WTC11 (cell line): ENCODE measurements around the gene PBX4. TPM values are rescaled to one million over a fixed set of nuclear protein-coding genes. Genes with fewer than 3 reads are reported as not detected.

Experiments used
- ATAC-seq: fragments of 200-7000 bp; cut with Tn5 transposase; 2 replicates; pipeline ENCODE4 v1.10.0; 2021; ENCODE audit warnings: mild to moderate bottlenecking, moderate library complexity
- CTCF ChIA-PET: fragments of 300-600 bp; sonication (Branson Sonifier 250); formaldehyde crosslinking; loops from one replicate; lab custom pipeline; 2021; ENCODE audit warnings: antibody characterized with exemption; lab: Charles Lee
- POLR2A ChIA-PET: fragments of 350-600 bp; sonication (Branson Sonifier 250); formaldehyde crosslinking; loops from one replicate; lab custom pipeline; 2021; ENCODE audit warnings: antibody characterized with exemption; lab: Charles Lee
- DNase-seq: peaks from one replicate; pipeline ENCODE4 v3.0.0; 2021; ENCODE audit warnings: low spot score
- H3K27ac Mint-ChIP-seq: 2 replicates; pipeline ENCODE4 v1.8.0; 2021; ENCODE audit warnings: mixed read lengths
- H3K27me3 Mint-ChIP-seq: 2 replicates; pipeline ENCODE4 v1.8.0; 2021; ENCODE audit warnings: low read depth, mild to moderate bottlenecking, moderate library complexity, mixed read lengths
- H3K36me3 Mint-ChIP-seq: 2 replicates; pipeline ENCODE4 v1.8.0; 2021; ENCODE audit warnings: mixed read lengths
- H3K4me1 Mint-ChIP-seq: 2 replicates; pipeline ENCODE4 v1.8.0; 2022; ENCODE audit warnings: mixed read lengths
- H3K4me3 Mint-ChIP-seq: 2 replicates; pipeline ENCODE4 v1.8.0; 2021; ENCODE audit warnings: mild to moderate bottlenecking, moderate library complexity, mixed read lengths
- H3K9me3 Mint-ChIP-seq: 2 replicates; pipeline ENCODE4 v1.8.0; 2021; ENCODE audit warnings: mixed read lengths
- EMX1 ChIP-seq: fragments of 250-450 bp; sonication (Bioruptor Pico); IDR thresholded peaks from 2 replicates; pipeline ENCODE4 v1.8.0; 2021; ENCODE audit warnings: mild to moderate bottlenecking
- ESRRA ChIP-seq: sonication (generic); formaldehyde crosslinking; IDR thresholded peaks from 2 replicates; pipeline ENCODE4 v1.8.1; 2022; ENCODE audit warnings: mild to moderate bottlenecking, missing genetic modification reagents, borderline replicate concordance
- FOXJ3 ChIP-seq: sonication (generic); formaldehyde crosslinking; IDR thresholded peaks from 2 replicates; pipeline ENCODE4 v1.9.0; 2021; ENCODE audit warnings: missing genetic modification reagents, mild to moderate bottlenecking, borderline replicate concordance
- FOXK1 ChIP-seq: sonication (generic); formaldehyde crosslinking; IDR thresholded peaks from 2 replicates; pipeline ENCODE4 v1.8.0; 2022; ENCODE audit warnings: mild to moderate bottlenecking, moderate library complexity, missing genetic modification reagents
- GABPB1 ChIP-seq: sonication (generic); formaldehyde crosslinking; IDR thresholded peaks from 2 replicates; pipeline ENCODE4 v1.8.1; 2023; ENCODE audit warnings: mild to moderate bottlenecking, missing genetic modification reagents
- GTF2I ChIP-seq: fragments of 250-450 bp; sonication (Bioruptor Pico); conservative IDR thresholded peaks from 2 replicates; pipeline ENCODE4 v1.4.0; 2021; ENCODE audit warnings: mild to moderate bottlenecking
- JAZF1 ChIP-seq: fragments of 250-450 bp; sonication (Bioruptor Pico); IDR thresholded peaks from 2 replicates; pipeline ENCODE4 v1.9.0; 2021; ENCODE audit warnings: moderate library complexity, mild to moderate bottlenecking, inconsistent platforms
- MXD4 ChIP-seq: fragments of 250-450 bp; sonication (Bioruptor Pico); IDR thresholded peaks from 2 replicates; pipeline ENCODE4 v1.8.0; 2021; ENCODE audit warnings: mild to moderate bottlenecking, moderate library complexity, borderline replicate concordance
- NFE2L1 ChIP-seq: sonication (generic); formaldehyde crosslinking; IDR thresholded peaks from 2 replicates; pipeline ENCODE4 v1.8.1; 2023; ENCODE audit warnings: missing genetic modification reagents
- NR3C1 ChIP-seq: sonication (generic); formaldehyde crosslinking; conservative IDR thresholded peaks from 2 replicates; pipeline ENCODE4 v1.8.1; 2023; ENCODE audit warnings: low read depth, mild to moderate bottlenecking, missing genetic modification reagents
- RELA ChIP-seq: sonication (generic); formaldehyde crosslinking; IDR thresholded peaks from 2 replicates; pipeline ENCODE4 v1.8.1; 2022; ENCODE audit warnings: missing genetic modification reagents, mild to moderate bottlenecking, borderline replicate concordance
- RORB ChIP-seq: fragments of 250-450 bp; sonication (Bioruptor Pico); IDR thresholded peaks from 2 replicates; pipeline ENCODE4 v1.9.0; 2021; ENCODE audit warnings: mild to moderate bottlenecking
- TEAD1 ChIP-seq: sonication (generic); formaldehyde crosslinking; IDR thresholded peaks from 2 replicates; pipeline ENCODE4 v1.8.0; 2022; ENCODE audit warnings: mild to moderate bottlenecking, missing genetic modification reagents
- ZNF232 ChIP-seq: sonication (generic); formaldehyde crosslinking; IDR thresholded peaks from 2 replicates; pipeline ENCODE4 v1.8.0; 2022; ENCODE audit warnings: mild to moderate bottlenecking, missing genetic modification reagents
- ZNF317 ChIP-seq: sonication (generic); formaldehyde crosslinking; IDR thresholded peaks from 2 replicates; pipeline ENCODE4 v1.8.1; 2023; ENCODE audit warnings: low read depth, mild to moderate bottlenecking, moderate library complexity, missing genetic modification reagents, borderline replicate concordance
- ZNF416 ChIP-seq: fragments of 250-450 bp; sonication (Bioruptor Pico); IDR thresholded peaks from 2 replicates; pipeline ENCODE4 v1.9.0; 2021; ENCODE audit warnings: mild to moderate bottlenecking, inconsistent platforms
- total RNA-seq: library from RNA; stranded (reverse); gene quantifications from 3 replicates; pipeline ENCODE4 v1.2.3, GENCODE V29; 2021
- TF ChIP-seq, protein P1 (sequence below): sonication (generic); formaldehyde crosslinking; IDR thresholded peaks from 2 replicates; pipeline ENCODE4 v1.8.0; 2022; ENCODE audit warnings: mild to moderate bottlenecking, missing genetic modification reagents
- TF ChIP-seq, protein P2 (sequence below): sonication (generic); formaldehyde crosslinking; IDR thresholded peaks from 2 replicates; pipeline ENCODE4 v1.8.0; 2022; ENCODE audit warnings: mild to moderate bottlenecking, missing genetic modification reagents
- TF ChIP-seq, protein P3 (sequence below): sonication (generic); formaldehyde crosslinking; IDR thresholded peaks from 2 replicates; pipeline ENCODE4 v1.8.0; 2022; ENCODE audit warnings: mild to moderate bottlenecking, missing genetic modification reagents
- TF ChIP-seq, protein P4 (sequence below): sonication (generic); formaldehyde crosslinking; IDR thresholded peaks from 2 replicates; pipeline ENCODE4 v1.8.1; 2022; ENCODE audit warnings: mild to moderate bottlenecking, moderate library complexity, missing genetic modification reagents
- TF ChIP-seq, protein P5 (sequence below): sonication (generic); formaldehyde crosslinking; IDR thresholded peaks from 2 replicates; pipeline ENCODE4 v1.8.1; 2023; ENCODE audit warnings: mild to moderate bottlenecking, missing genetic modification reagents, moderate library complexity
- TF ChIP-seq, protein P6 (sequence below): sonication (generic); formaldehyde crosslinking; IDR thresholded peaks from 2 replicates; pipeline ENCODE4 v1.8.0; 2022; ENCODE audit warnings: mild to moderate bottlenecking, missing genetic modification reagents
- TF ChIP-seq, protein P7 (sequence below): fragments of 250-450 bp; sonication (Bioruptor Pico); IDR thresholded peaks from 2 replicates; pipeline ENCODE4 v1.8.0; 2021; ENCODE audit warnings: mild to moderate bottlenecking

Gene PBX4
- total RNA-seq, 1 experiment from 2014 or later: 3.2 TPM

DNA sequence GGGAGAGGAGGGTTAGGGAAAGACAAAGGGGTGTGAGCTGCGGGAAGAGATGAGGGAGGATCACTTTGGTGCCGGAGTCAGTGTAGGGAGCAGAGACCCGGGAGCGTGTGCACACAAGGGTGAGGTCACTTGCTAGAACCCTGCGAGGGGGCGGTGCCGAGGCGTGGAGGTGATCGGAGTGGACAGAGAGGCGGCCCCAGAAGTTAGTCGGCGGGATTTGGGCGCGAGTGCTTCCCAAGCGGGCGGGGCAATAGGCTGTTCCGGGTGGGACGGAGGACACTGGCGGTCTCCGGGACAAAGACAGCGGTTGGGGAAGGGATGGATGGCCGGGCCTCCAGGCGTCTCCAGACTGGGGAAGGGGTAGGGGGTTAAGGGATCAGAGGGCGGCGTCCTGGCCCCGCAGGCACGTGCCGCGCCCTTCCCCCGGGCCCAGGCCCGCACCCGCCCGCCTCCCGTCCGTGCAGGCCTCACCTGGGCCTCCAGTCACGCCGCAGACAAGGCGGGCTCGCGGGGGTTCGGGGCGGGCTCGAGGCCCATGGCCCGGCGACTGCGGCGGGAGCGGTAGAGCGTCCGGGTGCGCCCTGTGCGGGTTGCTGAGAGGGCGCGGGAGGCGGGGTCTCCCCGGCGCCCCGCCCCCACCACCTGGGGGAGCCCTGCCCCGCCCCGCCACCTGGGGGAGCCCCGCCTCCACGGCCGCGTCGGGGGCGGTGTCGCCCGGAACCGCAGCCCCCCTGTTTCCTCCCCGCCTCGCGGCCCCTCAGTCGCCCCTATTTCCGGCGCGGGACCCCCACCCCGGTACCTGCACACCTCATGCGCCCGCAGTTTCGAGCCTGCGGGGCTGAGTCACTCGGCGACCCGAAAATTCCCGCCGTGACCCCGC lies 9.4 kb upstream of the PBX4 start, which contains the start of gene LPAR2 (continued):
- TF ChIP-seq MXD4 (CRISPR knock-in tag) (no peak), NFE2L1 (CRISPR knock-in tag) (peak; percentile 9; the same call in 1 of the 2 replicates), ZNF232 (CRISPR knock-in tag) (peak; percentile 28; the same call in 1 of the 2 replicates), TEAD1 (CRISPR knock-in tag) (0 out of 2 replicates have a peak, but pooled peaks have one; percentile 21), EMX1 (CRISPR knock-in tag) (0 out of 2 replicates have a peak, but pooled peaks have one; percentile 13), FOXK1 (CRISPR knock-in tag) (peak; percentile 49; the same call in 1 of the 2 replicates)
- TF ChIP-seq, protein P1, sequence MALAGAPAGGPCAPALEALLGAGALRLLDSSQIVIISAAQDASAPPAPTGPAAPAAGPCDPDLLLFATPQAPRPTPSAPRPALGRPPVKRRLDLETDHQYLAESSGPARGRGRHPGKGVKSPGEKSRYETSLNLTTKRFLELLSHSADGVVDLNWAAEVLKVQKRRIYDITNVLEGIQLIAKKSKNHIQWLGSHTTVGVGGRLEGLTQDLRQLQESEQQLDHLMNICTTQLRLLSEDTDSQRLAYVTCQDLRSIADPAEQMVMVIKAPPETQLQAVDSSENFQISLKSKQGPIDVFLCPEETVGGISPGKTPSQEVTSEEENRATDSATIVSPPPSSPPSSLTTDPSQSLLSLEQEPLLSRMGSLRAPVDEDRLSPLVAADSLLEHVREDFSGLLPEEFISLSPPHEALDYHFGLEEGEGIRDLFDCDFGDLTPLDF: peak; percentile 26; the same call in 1 of the 2 replicates
- TF ChIP-seq, protein P2, sequence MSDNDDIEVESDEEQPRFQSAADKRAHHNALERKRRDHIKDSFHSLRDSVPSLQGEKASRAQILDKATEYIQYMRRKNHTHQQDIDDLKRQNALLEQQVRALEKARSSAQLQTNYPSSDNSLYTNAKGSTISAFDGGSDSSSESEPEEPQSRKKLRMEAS: peak; percentile 76; the same call in 1 of the 2 replicates
- TF ChIP-seq, protein P3, sequence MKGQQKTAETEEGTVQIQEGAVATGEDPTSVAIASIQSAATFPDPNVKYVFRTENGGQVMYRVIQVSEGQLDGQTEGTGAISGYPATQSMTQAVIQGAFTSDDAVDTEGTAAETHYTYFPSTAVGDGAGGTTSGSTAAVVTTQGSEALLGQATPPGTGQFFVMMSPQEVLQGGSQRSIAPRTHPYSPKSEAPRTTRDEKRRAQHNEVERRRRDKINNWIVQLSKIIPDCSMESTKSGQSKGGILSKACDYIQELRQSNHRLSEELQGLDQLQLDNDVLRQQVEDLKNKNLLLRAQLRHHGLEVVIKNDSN (CRISPR knock-in tag): peak; percentile 56; the same call in 1 of the 2 replicates
- TF ChIP-seq, protein P4, sequence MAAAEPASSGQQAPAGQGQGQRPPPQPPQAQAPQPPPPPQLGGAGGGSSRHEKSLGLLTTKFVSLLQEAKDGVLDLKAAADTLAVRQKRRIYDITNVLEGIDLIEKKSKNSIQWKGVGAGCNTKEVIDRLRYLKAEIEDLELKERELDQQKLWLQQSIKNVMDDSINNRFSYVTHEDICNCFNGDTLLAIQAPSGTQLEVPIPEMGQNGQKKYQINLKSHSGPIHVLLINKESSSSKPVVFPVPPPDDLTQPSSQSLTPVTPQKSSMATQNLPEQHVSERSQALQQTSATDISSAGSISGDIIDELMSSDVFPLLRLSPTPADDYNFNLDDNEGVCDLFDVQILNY (CRISPR knock-in tag): peak; percentile 64; the same call in 1 of the 2 replicates
- TF ChIP-seq, protein P5, sequence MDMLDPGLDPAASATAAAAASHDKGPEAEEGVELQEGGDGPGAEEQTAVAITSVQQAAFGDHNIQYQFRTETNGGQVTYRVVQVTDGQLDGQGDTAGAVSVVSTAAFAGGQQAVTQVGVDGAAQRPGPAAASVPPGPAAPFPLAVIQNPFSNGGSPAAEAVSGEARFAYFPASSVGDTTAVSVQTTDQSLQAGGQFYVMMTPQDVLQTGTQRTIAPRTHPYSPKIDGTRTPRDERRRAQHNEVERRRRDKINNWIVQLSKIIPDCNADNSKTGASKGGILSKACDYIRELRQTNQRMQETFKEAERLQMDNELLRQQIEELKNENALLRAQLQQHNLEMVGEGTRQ (CRISPR knock-in tag): peak; percentile 57

DNA sequence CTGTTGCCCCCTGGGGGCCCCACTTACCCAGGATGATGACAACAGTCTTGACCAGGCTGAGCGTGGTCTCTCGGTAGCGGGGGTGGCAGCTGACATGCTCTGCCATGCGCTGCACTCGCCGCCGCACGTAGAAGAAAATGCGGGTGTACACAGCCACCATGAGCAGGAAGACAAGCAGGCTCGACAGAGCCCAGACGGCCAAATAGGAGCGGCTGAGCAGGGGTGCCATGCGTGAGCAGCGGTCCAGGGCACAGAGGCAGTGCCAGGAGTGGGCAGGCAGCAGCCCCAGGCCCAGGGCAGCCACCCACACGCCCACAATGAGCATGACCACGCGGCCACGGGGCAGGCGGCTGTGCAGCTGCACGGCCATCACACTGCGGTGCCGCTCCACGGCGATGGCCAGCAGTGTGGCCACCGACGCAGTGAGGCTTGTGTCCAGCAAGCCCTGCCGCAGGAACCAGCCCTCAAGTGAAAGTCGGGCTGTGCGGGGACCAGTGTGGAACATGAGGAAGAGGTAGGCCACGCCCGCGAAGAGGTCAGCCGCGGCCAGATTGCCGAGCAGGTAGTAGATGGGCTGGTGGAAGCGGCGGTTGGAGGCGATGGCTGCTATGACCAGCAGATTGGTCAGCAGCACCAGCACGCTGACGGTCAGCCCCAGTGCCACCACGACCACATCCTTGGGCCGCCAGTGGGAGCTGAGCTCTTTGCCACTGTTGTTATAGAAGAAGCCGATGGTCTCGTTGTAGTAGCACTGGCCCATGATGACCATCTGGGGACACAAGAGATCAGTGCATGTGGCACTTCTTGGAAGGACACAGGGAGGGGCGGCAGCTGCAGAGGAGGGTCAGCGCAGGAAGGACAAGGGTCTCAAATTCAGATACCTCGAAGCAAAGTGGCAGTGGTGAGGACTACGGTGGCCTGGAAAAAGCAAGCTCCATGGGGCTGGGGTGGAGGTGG lies 8.3 kb upstream of the PBX4 start:
- Mint-ChIP-seq H3K36me3 (peaks cover 16% of the 10 kb centered on the region), H3K9me3 (no peaks in the 10 kb centered on the region), H3K27me3 (no peaks in the 10 kb centered on the region; the same call in 1 of the 2 replicates), H3K4me3 (peak overlapping the region; percentile 90), H3K4me1 (peaks cover 17% of the 10 kb centered on the region), H3K27ac (no peak overlapping the region)
- CTCF ChIA-PET: interaction anchor here (0.5 to 2.2 kb wide), 6 partner anchors 10 to 1485 kb away, joined by 3 to 14 read pairs (median 4); partner anchors contain the start of gene GMIP
- ATAC-seq (no peak), DNase-seq (no peak)
- POLR2A ChIA-PET: no interaction called here
- TF ChIP-seq GABPB1 (no peak), NFE2L1 (CRISPR knock-in tag) (no peak), ESRRA (CRISPR knock-in tag) (0 out of 2 replicates have a peak, but pooled peaks have one; percentile 57), FOXJ3 (CRISPR knock-in tag) (no peak), NR3C1 (CRISPR knock-in tag) (0 out of 2 replicates have a peak, but pooled peaks have one; percentile 64), GTF2I (CRISPR knock-in tag) (no peak), JAZF1 (no peak), ZNF416 (no peak), RELA (CRISPR knock-in tag) (no peak), RORB (CRISPR knock-in tag) (no peak), ZNF317 (no peak)
- TF ChIP-seq, protein P3 (CRISPR knock-in tag): no peak
- TF ChIP-seq, protein P6, sequence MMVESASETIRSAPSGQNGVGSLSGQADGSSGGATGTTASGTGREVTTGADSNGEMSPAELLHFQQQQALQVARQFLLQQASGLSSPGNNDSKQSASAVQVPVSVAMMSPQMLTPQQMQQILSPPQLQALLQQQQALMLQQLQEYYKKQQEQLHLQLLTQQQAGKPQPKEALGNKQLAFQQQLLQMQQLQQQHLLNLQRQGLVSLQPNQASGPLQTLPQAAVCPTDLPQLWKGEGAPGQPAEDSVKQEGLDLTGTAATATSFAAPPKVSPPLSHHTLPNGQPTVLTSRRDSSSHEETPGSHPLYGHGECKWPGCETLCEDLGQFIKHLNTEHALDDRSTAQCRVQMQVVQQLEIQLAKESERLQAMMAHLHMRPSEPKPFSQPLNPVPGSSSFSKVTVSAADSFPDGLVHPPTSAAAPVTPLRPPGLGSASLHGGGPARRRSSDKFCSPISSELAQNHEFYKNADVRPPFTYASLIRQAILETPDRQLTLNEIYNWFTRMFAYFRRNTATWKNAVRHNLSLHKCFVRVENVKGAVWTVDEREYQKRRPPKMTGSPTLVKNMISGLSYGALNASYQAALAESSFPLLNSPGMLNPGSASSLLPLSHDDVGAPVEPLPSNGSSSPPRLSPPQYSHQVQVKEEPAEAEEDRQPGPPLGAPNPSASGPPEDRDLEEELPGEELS: 0 out of 2 replicates have a peak, but pooled peaks have one; percentile 33
- TF ChIP-seq, protein P7, sequence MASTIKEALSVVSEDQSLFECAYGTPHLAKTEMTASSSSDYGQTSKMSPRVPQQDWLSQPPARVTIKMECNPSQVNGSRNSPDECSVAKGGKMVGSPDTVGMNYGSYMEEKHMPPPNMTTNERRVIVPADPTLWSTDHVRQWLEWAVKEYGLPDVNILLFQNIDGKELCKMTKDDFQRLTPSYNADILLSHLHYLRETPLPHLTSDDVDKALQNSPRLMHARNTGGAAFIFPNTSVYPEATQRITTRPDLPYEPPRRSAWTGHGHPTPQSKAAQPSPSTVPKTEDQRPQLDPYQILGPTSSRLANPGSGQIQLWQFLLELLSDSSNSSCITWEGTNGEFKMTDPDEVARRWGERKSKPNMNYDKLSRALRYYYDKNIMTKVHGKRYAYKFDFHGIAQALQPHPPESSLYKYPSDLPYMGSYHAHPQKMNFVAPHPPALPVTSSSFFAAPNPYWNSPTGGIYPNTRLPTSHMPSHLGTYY (CRISPR knock-in tag): no peak
